B cell (primary cell): ENCODE data around the gene ZSCAN30.

Source experiments
- CTCF ChIP-seq: fragments of 200-600 bp; IDR thresholded peaks from one replicate; pipeline ENCODE4 v1.8.0; 2022; ENCODE audit warnings: antibody characterized with exemption, mild to moderate bottlenecking
- EZH2 ChIP-seq: IDR thresholded peaks from 2 replicates; pipeline ENCODE4 v1.6.1; 2012; ENCODE audit warnings: borderline replicate concordance, low read depth, mild to moderate bottlenecking, moderate library complexity, low read length; ENCODE audit not compliant: insufficient read depth, poor library complexity, severe bottlenecking

- TF ChIP-seq CTCF (no peak), EZH2 (no peak)
These were observed 736 bp downstream of the ZSCAN30 start for GRCh38 chr18:35289293-35289692.
